Measurements from ENCODE around the gene TRDMT1. TPM values are rescaled to one million over a fixed set of nuclear protein-coding genes. Genes with fewer than 3 reads are reported as not detected.

TRDMT1 gene
- polyA plus RNA-seq, 1 experiment, result 2.4 TPM

GRCh38 chr10:17112566-17112965 lies 88.9 kb downstream of the TRDMT1 start:
- Histone ChIP-seq H3K36me3 (ENCODE audit: control insufficient read depth, insufficient read depth, low read length) (no peaks in the 10 kb centered on the region), H3K27me3 (ENCODE audit: control insufficient read depth, insufficient read depth, low read length) (no peaks in the 10 kb centered on the region), H3K4me3 (ENCODE audit: low read depth, low read length) (no peak overlapping the region)
- CTCF ChIA-PET, result interaction anchor here (0.5 kb wide), 1 partner anchor 11 kb away, joined by 3 read pairs; no protein-coding TSS in a partner anchor
- TF ChIP-seq CTCF (IDR thresholded peaks at IDR 0.05; ENCODE audit: insufficient read depth, low read depth, low read length), result no peak
- POLR2A ChIA-PET, result no interaction called here
- no peak for DNase-seq (ENCODE audit: low read depth)

- CTCF ChIA-PET, result interaction anchor here (1.5 kb wide), 1 partner anchor 12 kb away, joined by 4 read pairs; no protein-coding TSS in a partner anchor
- no peak for DNase-seq (ENCODE audit: low read depth)
- POLR2A ChIA-PET, result no interaction called here
- no peak overlapping the region for H3K4me3 ChIP-seq (ENCODE audit: low read depth, low read length)
- no peaks in the 10 kb centered on the region for H3K27me3 ChIP-seq (ENCODE audit: control insufficient read depth, insufficient read depth, low read length)
- no peaks in the 10 kb centered on the region for H3K36me3 ChIP-seq (ENCODE audit: control insufficient read depth, insufficient read depth, low read length)
- no peak for TF ChIP-seq CTCF (IDR thresholded peaks at IDR 0.05; ENCODE audit: insufficient read depth, low read depth, low read length)
Measured at GRCh38 chr10:17109475-17110207, 91.8 kb downstream of the TRDMT1 start.

GRCh38 chr10:17109046-17109445 lies 92.4 kb downstream of the TRDMT1 start:
- TF ChIP-seq CTCF (IDR thresholded peaks at IDR 0.05; ENCODE audit: insufficient read depth, low read depth, low read length), result no peak
- ChIA-PET CTCF (no interaction called here), POLR2A (no interaction called here)

GRCh38 chr10:17106991-17107390 lies 94.5 kb downstream of the TRDMT1 start:
- H3K36me3 ChIP-seq (ENCODE audit: control insufficient read depth, insufficient read depth, low read length), result no peaks in the 10 kb centered on the region
- no peaks in the 10 kb centered on the region for H3K27me3 ChIP-seq (ENCODE audit: control insufficient read depth, insufficient read depth, low read length)
- no peak overlapping the region for H3K4me3 ChIP-seq (ENCODE audit: low read depth, low read length)
- CTCF ChIA-PET, result interaction anchor here (1.1 kb wide), 1 partner anchor 23 kb away, joined by 3 read pairs; no protein-coding TSS in a partner anchor
- TF ChIP-seq CTCF (IDR thresholded peaks at IDR 0.05; ENCODE audit: insufficient read depth, low read depth, low read length), result no peak
- no peak for DNase-seq (ENCODE audit: low read depth)
- POLR2A ChIA-PET, result interaction anchor here (0.6 kb wide), 1 partner anchor 124 kb away, joined by 6 read pairs; no protein-coding TSS in a partner anchor

More at GRCh38 chr10:17109046-17109445, 92.4 kb downstream of the TRDMT1 start:
- Histone ChIP-seq H3K36me3 (ENCODE audit: control insufficient read depth, insufficient read depth, low read length) (no peaks in the 10 kb centered on the region), H3K4me3 (ENCODE audit: low read depth, low read length) (no peak overlapping the region), H3K27me3 (ENCODE audit: control insufficient read depth, insufficient read depth, low read length) (no peaks in the 10 kb centered on the region)
- no peak for DNase-seq (ENCODE audit: low read depth)

- DNase-seq (ENCODE audit: low read depth), result no peak
- H3K36me3 ChIP-seq (ENCODE audit: control insufficient read depth, insufficient read depth, low read length), result no peaks in the 10 kb centered on the region
- CTCF ChIA-PET, result no interaction called here
- TF ChIP-seq CTCF (IDR thresholded peaks at IDR 0.05; ENCODE audit: insufficient read depth, low read depth, low read length), result no peak
- POLR2A ChIA-PET, result no interaction called here
- no peak overlapping the region for H3K4me3 ChIP-seq (ENCODE audit: low read depth, low read length)
- no peaks in the 10 kb centered on the region for H3K27me3 ChIP-seq (ENCODE audit: control insufficient read depth, insufficient read depth, low read length)
Measured at GRCh38 chr10:17101910-17102266, 99.6 kb downstream of the TRDMT1 start.
